ENCODE measurements around the gene WDR46.
"Not testable (repeated sequence)": the region's sequence is repeated elsewhere in the genome, so short reads cannot be mapped to it uniquely, and the experiment has no call there.

Gene WDR46

DNA sequence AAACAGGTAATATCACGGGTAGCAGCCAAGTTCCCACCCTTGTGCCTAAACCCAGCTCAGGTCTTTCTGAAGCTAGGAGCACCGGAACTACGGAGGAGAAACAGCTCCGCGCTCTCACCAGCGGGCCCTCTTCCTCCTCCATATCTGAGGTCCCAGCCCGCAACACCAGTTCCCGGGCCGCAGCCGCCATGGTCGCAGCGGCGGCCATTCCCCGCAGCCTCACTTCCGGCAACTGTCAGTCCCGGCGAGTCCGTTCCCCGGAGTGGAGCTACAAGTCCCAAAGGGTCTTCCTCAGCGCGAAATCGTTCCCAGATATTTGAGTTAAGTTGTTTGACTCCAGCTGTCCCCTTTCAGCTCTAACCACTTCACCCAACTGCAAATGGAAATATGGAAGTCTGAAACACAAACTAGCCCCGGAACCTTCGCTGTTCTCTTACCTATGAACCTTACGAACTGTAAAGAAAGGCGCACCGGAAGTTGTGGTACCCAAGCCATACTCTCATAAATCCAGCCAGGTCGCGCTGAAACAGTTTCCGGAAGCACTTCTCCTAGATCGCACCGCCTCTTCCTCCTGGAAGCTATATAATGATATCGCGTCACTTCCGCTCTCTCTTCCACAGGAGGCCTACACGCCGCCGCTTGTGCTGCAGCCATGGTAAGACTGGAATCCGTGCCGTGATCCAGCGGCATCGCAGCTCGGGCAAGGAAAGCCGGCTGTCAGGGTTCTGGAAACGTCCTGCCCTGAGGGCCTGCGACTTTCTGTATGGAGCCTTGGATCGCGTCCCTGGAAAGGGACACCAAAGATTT lies 17.4 kb downstream of the WDR46 start, which contains the start of the genes RPS18 and VPS52:
TSS of gene RPS18 (plus strand) at position 608 of the 807 bp plus-strand sequence. CDS start at position 653, 45 bp downstream.
TSS of gene VPS52 (minus strand) at position 409 of the 807 bp plus-strand sequence. CDS start at position 208, 201 bp downstream.
- in situ Hi-C loops (cut with MboI; ENCODE audit: low sequenced_read_pairs): no loop called here

DNA sequence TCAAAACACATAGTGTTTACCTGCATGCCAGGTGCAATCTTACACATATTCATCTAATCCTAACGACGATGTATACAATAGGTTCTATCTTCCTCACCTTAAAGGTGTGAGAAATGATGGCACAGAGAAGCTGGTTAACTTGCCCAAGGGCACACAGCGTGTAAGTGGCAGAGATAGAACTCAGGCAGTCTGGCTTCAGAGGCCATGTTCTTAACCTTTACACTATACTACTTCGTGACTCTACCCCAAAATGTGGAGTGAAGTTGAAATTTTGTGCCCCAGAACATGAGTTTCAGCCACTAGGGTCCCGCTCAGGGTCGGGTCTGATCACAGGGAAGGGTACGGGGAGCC lies 17.9 kb downstream of the WDR46 start:
- in situ Hi-C loops (cut with MboI; ENCODE audit: low sequenced_read_pairs): no loop called here

DNA sequence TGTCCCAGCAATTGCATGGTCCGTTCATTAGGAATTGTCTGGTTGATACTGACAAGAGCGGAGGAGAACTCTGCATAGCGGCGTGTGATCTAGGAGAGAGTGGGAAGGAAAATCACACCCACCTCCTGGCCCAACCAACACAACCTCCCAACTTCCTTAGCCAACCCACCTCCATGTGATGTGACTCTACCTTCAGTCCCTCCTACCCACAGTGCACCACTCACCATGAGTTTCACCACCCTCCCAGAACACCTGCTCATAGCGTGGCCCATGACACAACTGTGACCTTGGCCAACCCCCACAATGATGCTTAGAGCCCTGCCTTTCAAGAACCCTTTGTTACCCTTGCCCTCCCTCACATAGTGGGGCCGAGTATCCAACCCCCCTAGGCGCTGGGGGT lies 25.0 kb downstream of the WDR46 start:
- in situ Hi-C loops (cut with MboI; ENCODE audit: low sequenced_read_pairs): no loop called here

DNA sequence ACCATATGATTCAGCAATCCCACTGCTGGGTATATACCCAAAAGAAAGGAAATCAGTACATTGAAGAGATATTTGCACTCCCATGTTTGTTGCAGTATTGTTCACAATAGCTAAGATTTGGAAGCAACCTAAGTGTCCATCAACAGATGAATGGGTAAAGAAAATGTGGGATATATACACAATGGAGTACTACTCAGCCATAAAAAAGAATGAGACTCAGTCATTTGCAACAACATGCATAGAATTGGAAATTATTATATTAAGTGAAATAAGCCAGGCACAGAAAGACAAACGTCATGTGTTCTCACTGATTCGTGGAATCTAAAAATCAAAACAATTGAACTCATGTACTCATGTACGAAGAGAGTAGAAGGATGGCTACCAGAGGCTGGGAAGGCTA lies 26.5 kb downstream of the WDR46 start:
- in situ Hi-C loops (cut with MboI; ENCODE audit: low sequenced_read_pairs): not testable (repeated sequence)

DNA sequence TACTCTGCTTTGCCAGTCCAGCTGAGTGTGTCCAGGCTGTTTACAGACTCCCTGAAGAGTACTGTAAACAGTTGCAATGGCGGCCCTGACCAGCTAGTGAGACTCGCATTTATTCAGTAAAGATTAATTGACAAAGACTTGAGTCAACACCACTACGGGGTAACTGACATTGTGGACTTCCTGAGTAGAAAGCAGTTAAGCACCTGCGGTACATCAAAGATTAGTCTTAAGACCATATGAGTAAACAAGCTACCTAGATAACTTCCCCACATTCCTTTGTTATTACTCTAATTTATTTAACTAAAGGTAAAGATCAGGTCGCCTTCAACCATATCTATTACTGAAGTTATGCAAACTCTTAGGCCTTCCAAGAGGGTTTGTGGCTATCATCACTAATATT lies 30.0 kb downstream of the WDR46 start:
- in situ Hi-C loops (cut with MboI; ENCODE audit: low sequenced_read_pairs): no loop called here

DNA sequence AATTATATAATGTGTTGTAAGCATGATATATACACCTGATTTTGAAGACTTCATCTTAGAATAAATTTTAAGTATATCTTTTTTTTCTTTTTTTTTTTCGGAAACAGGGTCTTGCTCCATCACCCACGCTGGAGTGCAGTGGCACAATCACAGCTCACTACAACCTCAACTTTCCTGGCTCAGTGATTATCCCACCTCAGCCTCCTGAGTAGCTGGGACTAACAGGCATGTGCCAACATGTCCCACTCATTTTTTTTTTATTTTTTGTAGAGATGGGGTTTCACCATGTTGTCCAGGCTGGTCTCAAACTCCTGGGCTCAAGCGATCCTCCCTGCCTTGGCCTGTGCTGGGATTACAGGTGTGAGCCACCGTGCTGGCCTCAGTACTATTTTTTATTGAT lies 34.4 kb downstream of the WDR46 start:
- in situ Hi-C loops (cut with MboI; ENCODE audit: low sequenced_read_pairs): no loop called here

DNA sequence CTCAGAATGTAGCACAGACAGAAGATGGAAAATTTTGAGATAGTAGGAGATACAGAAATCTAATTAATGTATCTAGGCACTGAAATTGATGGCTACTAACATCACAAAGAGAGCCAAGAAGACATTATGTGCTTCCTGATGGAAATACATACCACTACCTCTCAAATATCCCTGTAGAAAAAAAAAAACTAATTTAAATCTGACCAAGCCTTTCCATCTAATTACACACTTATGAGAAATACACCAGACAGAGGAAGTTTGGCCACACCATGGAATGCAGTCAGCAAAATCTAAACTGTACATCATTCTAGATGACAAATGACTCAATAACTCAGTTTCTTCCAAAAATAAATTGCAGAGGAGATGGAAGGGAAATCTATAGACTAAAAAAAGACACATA lies 36.3 kb downstream of the WDR46 start:
- in situ Hi-C loops (cut with MboI; ENCODE audit: low sequenced_read_pairs): no loop called here

DNA sequence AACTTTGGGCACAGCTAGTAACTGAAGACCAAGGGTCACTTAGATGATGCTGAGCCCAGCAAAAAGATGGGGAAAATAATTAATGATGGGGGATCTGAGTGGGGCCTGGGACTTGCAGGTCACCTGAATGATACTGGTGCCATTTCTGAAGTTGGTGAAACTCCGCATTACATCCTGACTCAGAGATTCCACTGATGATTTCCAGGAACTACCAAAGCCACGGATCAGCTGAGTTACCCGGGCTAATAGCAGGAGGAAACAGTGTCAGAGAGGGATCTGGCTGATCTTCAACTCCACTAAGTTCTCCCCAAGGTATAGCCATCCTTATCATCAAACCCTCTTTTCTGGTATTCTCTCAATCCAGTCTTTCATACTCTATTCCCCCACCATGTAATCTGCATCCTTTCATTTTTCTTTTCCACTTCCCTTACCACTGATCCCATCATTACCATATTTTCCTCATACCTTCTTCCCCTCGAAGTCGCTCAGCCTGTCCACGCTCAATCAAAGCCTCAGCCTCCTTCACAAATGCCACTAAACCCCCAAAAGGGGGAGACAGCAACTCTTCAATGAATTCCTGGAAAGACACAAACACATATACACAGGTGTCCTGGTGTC lies 37.5 kb downstream of the WDR46 start:
- in situ Hi-C loops (cut with MboI; ENCODE audit: low sequenced_read_pairs): no loop called here

DNA sequence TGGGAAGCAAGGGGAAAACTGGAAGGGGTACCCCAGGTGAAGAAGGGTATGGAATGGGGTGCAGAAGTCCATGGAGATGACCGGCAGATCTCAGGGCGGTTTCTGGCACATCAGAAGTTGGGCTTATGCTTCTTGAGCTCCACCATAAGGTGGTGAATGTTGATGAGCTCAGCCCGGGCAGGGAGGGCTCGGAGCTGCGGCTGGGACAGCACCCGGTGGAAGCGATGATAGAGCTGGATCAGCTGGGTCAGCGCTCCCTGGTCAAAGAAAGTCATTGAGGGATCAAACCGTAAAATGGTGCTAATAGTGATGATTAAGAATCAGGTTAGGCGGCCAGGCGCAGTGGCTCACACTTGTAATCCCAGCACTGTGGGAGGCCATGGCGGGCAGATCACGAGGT lies 38.3 kb downstream of the WDR46 start:
- in situ Hi-C loops (cut with MboI; ENCODE audit: low sequenced_read_pairs): no loop called here

DNA sequence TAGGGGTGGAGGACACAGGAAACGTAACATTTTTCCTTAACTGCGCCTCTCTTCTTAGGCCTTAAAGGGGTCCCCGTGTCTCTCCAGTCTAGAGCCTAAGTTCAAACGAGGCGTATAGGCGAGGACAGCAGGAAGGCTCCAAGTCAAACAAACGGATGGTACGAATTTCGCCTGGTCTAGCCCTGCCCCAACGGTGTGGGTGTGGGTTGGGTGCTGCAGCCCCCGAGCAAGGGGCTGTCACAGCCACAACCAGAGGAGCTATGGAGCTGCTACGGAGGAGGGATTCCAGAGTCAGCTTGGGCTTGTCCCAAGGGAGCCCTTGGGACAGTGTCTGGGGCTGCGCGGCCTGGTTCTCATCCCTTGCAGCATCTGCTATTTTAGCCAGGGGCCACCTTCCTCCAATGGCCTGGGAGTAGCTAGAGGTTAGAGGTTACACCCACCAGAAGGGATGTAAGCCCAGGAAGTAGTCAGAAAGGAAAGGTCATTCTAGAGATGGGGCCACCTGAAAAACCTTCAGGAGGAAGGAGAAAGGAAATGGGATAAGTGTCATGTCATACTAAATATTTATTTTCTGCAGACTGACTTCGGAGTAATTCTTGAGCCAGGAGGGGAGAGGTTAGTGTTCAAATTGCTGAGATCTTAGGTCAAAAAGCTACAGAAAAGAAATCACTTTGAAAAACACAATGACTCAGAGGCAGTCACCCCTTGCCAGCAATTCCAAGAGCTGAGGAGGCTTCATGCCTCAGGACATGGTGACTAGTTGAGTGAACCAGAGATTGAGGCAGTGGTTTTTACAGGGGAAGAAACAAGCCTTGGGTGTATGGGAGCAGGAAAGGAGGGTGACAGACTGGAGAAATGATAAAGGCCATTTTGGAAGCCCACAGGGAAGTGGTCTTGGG lies 39.1 kb downstream of the WDR46 start:
- in situ Hi-C loops (cut with MboI; ENCODE audit: low sequenced_read_pairs): no loop called here

DNA sequence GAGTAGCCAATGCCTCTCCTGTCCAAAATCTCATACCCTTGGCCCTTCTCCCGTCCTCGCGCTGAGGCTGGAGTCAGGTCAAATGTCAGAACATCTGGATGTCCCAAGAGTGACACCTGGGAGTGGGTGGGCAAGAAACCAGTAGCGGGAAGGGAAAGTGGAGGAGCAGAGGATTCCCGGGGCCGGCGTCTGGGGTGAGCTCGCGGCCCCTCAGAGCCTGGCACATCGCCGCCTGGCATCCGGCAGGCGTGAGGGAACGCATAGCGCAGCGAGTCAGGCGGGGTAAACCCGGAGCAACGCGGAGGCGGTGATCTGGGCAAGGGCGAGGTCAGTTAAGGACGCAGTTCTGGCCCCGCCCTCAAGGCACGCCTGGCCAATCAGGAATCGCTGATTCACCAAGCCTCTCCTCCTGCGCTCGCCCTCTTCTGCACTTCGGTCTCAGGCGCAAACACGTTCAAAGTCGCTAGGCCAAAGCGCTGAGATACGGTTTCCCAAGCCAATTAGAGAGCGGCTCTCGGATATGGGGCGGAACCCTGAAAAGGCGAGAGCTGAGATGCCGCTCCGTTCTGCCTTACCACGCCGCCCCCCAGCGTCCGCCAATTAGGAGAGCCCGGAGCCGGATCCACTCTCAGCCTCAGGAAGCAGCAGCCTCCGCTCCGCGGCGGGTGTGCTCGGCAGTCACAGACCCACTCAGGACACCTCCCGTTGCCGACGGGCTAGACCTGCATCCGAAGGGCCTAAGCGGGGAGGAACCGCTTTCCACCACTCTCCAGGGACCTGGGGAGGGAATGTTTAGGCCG lies 39.9 kb downstream of the WDR46 start:
- in situ Hi-C loops (cut with MboI; ENCODE audit: low sequenced_read_pairs): no loop called here

DNA sequence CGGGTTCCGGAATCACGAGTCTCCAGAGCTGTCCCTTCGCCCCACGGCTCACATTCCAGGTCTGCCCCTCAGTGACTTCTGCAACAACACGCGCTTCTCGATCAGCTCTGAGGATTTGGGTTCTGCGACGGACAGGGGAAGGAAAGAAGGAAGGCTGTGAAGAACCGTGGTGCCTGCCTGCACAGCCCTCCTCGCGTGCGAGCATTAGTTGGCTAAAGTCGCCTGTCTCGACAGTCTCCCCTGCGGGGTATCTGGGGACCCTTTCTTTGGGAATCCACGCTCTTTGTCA lies 40.5 kb downstream of the WDR46 start:
- in situ Hi-C loops (cut with MboI; ENCODE audit: low sequenced_read_pairs): no loop called here

DNA sequence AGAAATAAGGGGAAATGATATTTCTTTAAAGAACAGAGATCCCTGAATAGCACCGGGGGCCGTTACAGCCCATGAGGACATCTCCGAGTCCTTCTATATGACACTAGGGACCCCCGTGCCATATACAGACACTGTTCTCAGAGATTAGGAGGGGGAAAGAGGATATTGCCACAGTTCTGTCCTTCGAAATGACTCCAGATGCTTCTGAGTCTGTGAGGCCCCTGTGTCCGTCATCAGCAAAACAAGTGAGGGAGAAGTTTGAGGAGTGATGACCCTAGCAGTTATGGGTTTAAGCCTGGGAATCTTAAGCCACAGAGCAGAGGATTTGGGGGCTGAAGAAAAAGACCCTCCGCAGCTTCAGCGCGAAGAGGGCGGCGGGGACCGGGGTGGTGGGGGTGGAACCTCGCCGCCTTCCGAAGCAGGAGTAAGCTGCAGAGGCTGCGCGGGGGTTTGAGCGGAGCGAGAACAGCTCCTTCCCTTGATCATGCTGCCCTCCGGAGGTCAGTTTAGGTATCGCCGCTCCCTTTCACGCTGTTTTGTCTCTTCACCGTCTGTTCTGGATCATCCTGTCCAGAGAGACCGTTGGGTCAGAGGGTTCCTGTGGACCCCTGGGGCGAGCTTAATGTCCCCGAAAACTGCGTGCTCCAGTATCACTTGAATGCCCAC lies 40.9 kb downstream of the WDR46 start:
- in situ Hi-C loops (cut with MboI; ENCODE audit: low sequenced_read_pairs): no loop called here

DNA sequence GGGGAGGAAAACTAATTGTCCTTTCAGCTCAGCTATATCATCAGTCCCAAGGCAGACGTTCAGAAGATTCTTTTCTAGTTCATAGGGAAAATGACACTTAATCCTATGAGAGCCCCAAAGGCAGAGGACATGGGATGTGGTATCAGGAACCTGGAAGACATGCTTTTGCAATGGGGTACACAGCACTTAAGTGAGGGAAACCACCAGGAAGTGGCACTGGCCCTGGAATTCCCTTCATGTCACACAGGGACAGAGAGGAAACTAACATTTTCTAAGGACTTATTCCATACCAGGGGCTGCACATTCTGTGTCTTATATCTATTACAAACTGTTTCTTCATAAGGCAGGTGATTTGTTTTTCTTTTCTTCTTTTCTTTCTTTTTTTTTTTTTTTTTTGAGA lies 45.6 kb downstream of the WDR46 start:
- in situ Hi-C loops (cut with MboI; ENCODE audit: low sequenced_read_pairs): no loop called here

DNA sequence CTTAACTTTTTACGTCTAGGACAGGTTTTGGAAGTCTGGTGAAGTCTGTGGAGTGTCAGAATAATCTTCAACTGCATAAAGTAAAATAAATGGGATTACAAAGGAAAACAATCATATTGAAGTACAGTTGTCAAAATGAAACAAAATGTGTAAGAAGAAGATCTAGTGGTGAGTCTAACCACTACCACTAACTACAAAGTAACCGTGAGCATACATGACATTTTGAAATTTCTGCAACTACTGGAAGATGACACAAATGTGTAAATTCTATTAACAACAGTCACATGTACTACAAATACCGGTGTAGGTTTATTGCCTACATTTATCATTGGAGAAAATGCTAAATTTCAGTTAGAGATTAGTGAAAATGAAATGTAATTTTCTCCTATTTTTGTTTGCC lies 47.1 kb downstream of the WDR46 start:
- in situ Hi-C loops (cut with MboI; ENCODE audit: low sequenced_read_pairs): no loop called here

DNA sequence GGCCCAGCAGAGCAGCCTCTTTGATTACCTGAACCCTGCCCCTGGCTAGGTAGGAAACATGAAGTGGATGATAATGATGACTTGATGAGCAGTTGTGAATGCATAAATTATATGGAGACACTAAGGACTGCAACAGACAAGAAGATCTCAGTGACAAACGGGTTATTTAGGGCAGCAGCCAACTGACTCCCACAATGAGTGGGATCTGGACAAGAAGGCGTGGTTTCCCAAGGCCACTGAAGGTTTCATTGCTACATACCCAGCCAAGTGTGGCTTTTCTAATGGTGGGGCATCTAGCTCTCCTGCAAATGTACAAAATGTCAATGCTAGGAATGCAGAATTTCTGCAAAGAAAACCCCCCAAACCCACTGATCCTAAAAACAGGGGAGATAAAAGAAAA lies 51.3 kb downstream of the WDR46 start:
- in situ Hi-C loops (cut with MboI; ENCODE audit: low sequenced_read_pairs): no loop called here

DNA sequence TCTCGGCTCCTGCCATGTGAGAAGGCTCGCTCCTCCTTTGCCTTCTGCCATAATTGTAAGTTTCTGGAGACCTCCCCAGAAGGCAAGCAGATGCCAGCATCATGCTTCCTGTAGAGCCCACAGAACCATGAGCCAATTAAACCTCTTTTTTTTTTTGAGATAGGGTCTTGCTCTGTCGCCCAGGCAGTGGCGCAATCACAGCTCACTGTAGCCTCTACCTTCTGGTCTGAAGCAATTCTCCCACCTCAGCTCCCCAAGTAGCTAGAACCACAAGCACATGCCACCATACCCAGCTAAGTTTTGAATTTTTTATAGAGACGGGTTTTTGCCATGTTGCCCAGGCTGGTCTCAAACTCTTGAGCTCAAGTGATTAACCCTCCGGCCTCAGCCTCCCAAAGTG lies 52.2 kb downstream of the WDR46 start:
- in situ Hi-C loops (cut with MboI; ENCODE audit: low sequenced_read_pairs): no loop called here

DNA sequence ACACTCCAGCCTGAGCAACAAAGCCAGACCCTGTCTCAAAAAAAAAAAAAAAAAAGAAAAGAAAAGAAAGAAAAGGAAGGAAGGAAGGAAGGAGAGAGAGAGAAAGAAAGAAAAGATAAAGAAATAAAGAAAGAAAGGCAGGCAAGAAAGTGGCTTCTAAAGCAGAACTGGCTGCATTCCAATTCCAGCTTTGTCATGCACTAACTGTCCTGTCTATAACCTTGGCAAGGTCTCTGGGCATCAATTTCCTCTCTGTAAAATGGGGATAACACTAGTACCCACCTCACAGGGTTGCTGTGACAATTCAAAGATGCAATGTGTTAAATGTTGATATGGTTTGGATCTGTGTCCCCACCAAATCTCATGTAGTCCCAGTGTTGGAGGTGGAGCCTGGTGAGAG lies 52.7 kb downstream of the WDR46 start:
- in situ Hi-C loops (cut with MboI; ENCODE audit: low sequenced_read_pairs): no loop called here

DNA sequence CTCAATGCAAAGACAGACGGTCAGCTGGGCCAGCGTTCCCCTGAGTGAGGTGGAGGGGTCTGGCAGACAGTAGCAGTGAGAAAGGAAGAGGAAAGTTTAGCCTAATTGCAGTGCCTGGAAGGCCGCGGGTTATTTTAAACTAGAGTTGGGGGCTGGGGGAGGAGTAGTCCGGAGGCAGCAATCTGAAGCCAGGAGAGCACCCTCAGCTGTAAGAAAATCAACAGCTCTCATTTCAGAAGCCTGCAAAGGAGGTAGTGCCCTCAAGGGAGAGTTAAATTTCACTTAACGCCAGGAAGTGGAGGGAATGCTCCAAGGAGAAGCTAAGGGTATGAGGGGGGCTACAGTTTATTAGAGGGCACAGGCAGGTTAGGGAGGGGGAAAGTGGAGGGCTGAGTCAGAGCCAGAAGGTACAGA lies 53.8 kb downstream of the WDR46 start:
- in situ Hi-C loops (cut with MboI; ENCODE audit: low sequenced_read_pairs): no loop called here
